ENCODE data around the gene TNKS1BP1. TPM values are rescaled to one million over a fixed set of nuclear protein-coding genes. Genes with fewer than 3 reads are reported as not detected.

Gene TNKS1BP1
- total and polyA plus RNA-seq, 7 donors, result 63.9 to 288 (median 80.1) TPM

DNA sequence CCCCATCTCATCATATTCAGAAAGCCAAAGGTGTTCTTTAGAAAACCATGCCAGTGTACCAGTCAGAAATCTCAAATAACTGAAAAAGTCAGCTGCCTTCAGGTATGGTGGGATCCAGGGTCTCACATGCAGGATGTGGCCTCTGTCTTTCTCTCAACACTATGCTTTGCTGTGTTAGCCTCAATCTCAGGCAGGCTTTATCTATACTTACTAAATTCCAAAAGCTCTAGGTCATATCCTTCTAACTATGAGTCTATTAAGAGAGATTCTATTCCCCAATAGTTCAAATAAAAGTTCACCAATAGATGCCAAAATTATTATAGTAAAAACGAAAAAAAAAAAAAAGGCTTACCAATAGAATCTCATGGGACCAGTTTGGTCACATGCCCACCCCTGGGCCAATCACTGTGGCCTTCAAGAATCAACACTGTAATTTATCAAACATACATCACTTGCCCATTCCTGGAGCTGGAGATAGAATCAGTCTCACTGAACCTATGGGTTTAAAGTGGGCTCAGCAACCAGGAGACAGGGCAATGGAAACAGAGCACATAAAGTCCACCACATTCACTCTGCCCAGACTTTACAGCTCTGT lies 49.8 kb downstream of the TNKS1BP1 start:
- no peaks in the 10 kb centered on the region for H3K36me3 ChIP-seq (ENCODE audit: insufficient read depth in 1 of 2, low read depth in 1 of 2)
- TF ChIP-seq, protein P1, sequence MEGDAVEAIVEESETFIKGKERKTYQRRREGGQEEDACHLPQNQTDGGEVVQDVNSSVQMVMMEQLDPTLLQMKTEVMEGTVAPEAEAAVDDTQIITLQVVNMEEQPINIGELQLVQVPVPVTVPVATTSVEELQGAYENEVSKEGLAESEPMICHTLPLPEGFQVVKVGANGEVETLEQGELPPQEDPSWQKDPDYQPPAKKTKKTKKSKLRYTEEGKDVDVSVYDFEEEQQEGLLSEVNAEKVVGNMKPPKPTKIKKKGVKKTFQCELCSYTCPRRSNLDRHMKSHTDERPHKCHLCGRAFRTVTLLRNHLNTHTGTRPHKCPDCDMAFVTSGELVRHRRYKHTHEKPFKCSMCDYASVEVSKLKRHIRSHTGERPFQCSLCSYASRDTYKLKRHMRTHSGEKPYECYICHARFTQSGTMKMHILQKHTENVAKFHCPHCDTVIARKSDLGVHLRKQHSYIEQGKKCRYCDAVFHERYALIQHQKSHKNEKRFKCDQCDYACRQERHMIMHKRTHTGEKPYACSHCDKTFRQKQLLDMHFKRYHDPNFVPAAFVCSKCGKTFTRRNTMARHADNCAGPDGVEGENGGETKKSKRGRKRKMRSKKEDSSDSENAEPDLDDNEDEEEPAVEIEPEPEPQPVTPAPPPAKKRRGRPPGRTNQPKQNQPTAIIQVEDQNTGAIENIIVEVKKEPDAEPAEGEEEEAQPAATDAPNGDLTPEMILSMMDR (IDR thresholded peaks at IDR 0.05), result no peak
- H3K4me1 ChIP-seq, result peaks cover 15% of the 10 kb centered on the region
- H3K27ac ChIP-seq, result peak overlapping the region; percentile 67
- H3K4me3 ChIP-seq, result no peak overlapping the region
- no peaks in the 10 kb centered on the region for H3K9me3 ChIP-seq
- DNase-seq (no peak), ATAC-seq (no peak)
- intact Hi-C loops (cut with DNase I), result no loop called here
- 32 to 54% (median 50%) methylated on average over 1 of the region's 1 CpG for WGBS, 3 donors
- H3K27me3 ChIP-seq (ENCODE audit: insufficient read depth in 3 of 3, low read length in 2 of 3), result no peaks in the 10 kb centered on the region

DNA sequence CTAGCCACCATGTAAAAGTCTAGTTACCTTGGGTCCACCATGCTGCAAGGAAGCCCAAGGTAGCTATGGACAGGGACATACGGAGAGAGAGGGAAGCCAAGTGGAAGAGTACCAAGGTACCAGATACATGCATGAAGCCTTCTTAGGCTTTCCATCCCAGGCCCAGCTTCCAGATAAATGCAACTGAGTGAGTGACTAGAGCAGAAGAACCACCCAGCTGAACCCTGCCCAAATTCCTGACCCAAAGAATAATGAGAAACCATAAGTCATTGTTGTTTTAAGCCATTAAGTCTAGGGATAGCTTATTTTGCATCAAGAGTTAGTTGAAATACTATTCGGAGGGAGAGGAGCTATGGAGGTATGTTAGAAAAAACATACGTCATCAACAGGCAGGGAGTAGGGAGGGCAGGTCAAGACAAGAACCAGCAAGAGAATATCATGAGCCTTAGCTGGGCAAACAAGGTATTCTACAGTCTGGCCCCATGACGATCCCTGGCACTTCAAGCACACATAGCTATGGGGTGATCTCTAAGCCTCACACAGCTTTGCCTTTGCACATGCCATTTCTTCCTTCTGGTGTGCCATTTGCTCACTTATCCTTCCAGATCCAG lies 51.2 kb downstream of the TNKS1BP1 start:
- 93 to 96% (median 94%) methylated on average over 4 of the region's 4 CpGs for WGBS, 3 donors
- Histone ChIP-seq H3K4me3 (no peak overlapping the region), H3K36me3 (ENCODE audit: insufficient read depth in 1 of 2, low read depth in 1 of 2) (no peaks in the 10 kb centered on the region), H3K4me1 (peaks cover 13% of the 10 kb centered on the region), H3K27me3 (ENCODE audit: insufficient read depth in 3 of 3, low read length in 2 of 3) (peaks cover 0 to 1% (median 0%) of the 10 kb centered on the region in 3 donors), H3K9me3 (no peaks in the 10 kb centered on the region), H3K27ac (no peak overlapping the region)
- ATAC-seq (no peak), DNase-seq (no peak)
- intact Hi-C loops (cut with DNase I), result no loop called here
- TF ChIP-seq, protein P1 (IDR thresholded peaks at IDR 0.05), result no peak

DNA sequence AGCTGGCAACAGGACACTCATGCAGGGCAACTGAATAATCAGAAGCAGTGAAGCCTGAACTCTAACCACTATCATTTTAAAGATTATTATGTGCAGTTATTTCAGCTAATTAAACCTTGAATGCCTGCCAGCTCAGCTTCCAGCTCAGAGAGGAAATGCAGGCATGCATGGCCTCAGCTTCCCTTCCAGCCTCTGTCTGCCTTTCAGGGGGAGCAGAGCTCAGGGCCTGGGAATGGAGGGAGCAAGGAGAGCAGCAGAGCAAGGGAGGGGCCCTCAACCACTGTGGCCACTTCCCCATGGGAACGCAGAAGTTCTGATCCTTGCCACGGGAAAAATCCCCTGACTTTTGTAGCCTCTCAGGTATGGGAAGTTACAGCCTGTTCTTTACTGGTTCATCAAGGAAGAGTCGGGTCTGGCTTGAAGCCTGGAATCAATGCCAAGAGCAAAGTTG lies 55.2 kb downstream of the TNKS1BP1 start:
- intact Hi-C loops (cut with DNase I), result no loop called here
- WGBS, 3 donors, result 16 to 36% (median 29%) methylated on average over 3 of the region's 3 CpGs
- TF ChIP-seq, protein P1 (IDR thresholded peaks at IDR 0.05), result no peak
- H3K36me3 ChIP-seq (ENCODE audit: insufficient read depth in 1 of 2, low read depth in 1 of 2), result no peaks in the 10 kb centered on the region
- no peaks in the 10 kb centered on the region for H3K9me3 ChIP-seq
- DNase-seq (no peak), ATAC-seq (no peak)
- H3K27ac ChIP-seq, result no peak overlapping the region
- H3K4me1 ChIP-seq, result no peaks in the 10 kb centered on the region
- H3K27me3 ChIP-seq (ENCODE audit: insufficient read depth in 3 of 3, low read length in 2 of 3), result peaks cover 0 to 1% (median 0%) of the 10 kb centered on the region in 3 donors
- H3K4me3 ChIP-seq, result no peak overlapping the region

DNA sequence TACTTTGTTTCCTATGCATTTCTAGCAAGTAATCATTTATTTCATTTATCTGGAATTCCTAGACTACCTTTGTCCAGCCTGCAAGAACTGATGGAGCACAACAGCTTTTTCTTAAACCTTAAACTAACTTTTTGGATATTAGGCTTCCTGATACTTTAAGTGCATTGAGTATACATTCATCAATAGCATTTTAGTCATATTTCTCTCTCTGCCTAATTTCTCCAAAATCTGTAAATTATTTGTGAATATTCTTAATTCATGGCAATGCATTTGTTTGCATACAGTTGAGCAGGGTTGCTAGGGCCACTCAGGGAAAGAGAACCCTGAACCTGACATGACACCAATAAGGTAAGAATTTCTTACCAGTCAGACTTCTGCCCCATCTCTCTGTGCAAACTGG lies 58.6 kb downstream of the TNKS1BP1 start:
- intact Hi-C loops (cut with DNase I), result no loop called here
- ATAC-seq (no peak), DNase-seq (no peak)
- Histone ChIP-seq H3K4me3 (no peak overlapping the region), H3K27ac (no peak overlapping the region), H3K4me1 (no peaks in the 10 kb centered on the region), H3K36me3 (ENCODE audit: insufficient read depth in 1 of 2, low read depth in 1 of 2) (no peaks in the 10 kb centered on the region), H3K27me3 (ENCODE audit: insufficient read depth in 3 of 3, low read length in 2 of 3) (peaks cover 0 to 1% (median 0%) of the 10 kb centered on the region in 3 donors), H3K9me3 (no peaks in the 10 kb centered on the region)
- TF ChIP-seq, protein P1 (IDR thresholded peaks at IDR 0.05), result no peak
